T-helper 1 cell (primary cell): ENCODE data around the gene UMAD1.

Experiments used
- DNase-seq, 5 donors: peaks; one replicate each; pipeline ENCODE4 v3.0.0-alpha.2; 2012 to 2020

Gene UMAD1

GRCh38 chr7:7693881-7694280 lies 53.3 kb downstream of the UMAD1 start:
- DNase-seq = no peak

GRCh38 chr7:7694542-7694941 lies 54.0 kb downstream of the UMAD1 start:
- no peak for DNase-seq

GRCh38 chr7:7695111-7695817 lies 54.7 kb downstream of the UMAD1 start:
- no peak for DNase-seq

- DNase-seq = no peak
Measured at GRCh38 chr7:7696458-7697119, 56.0 kb downstream of the UMAD1 start.

- DNase-seq = no peak
Measured at GRCh38 chr7:7698930-7699329, 58.4 kb downstream of the UMAD1 start.

GRCh38 chr7:7699380-7699779 lies 58.8 kb downstream of the UMAD1 start:
- no peak for DNase-seq

- DNase-seq = no peak
Measured at GRCh38 chr7:7699970-7700369, 59.4 kb downstream of the UMAD1 start.

GRCh38 chr7:7701527-7701926 lies 61.0 kb downstream of the UMAD1 start:
- DNase-seq = no peak

- no peak for DNase-seq
Measured at GRCh38 chr7:7702826-7703225, 62.3 kb downstream of the UMAD1 start.

- no peak for DNase-seq
Measured at GRCh38 chr7:7703427-7703826, 62.9 kb downstream of the UMAD1 start.

- no peak for DNase-seq
Measured at GRCh38 chr7:7704867-7705266, 64.3 kb downstream of the UMAD1 start.

- DNase-seq = no peak
Measured at GRCh38 chr7:7705318-7705717, 64.8 kb downstream of the UMAD1 start.

- DNase-seq = no peak
Measured at GRCh38 chr7:7706101-7706511, 65.6 kb downstream of the UMAD1 start.

- DNase-seq = no peak
Measured at GRCh38 chr7:7706556-7707172, 66.1 kb downstream of the UMAD1 start.

GRCh38 chr7:7707246-7707645 lies 66.7 kb downstream of the UMAD1 start:
- DNase-seq = no peak

GRCh38 chr7:7707806-7708205 lies 67.3 kb downstream of the UMAD1 start:
- no peak for DNase-seq

- no peak for DNase-seq
Measured at GRCh38 chr7:7709291-7709690, 68.7 kb downstream of the UMAD1 start.

- no peak for DNase-seq
Measured at GRCh38 chr7:7710469-7710868, 69.9 kb downstream of the UMAD1 start.

- no peak for DNase-seq
Measured at GRCh38 chr7:7713730-7714129, 73.2 kb downstream of the UMAD1 start.

GRCh38 chr7:7718492-7718891 lies 77.9 kb downstream of the UMAD1 start, which contains the start of gene RPA3:
Gene RPA3, minus strand, starts transcription at chr7:7718607. Its CDS starts 78,189 bp downstream, at chr7:7640418.
- DNase-seq = no peak

- DNase-seq = peak in 1 of 5 donors; percentile 92
Measured at GRCh38 chr7:7719236-7719635, 78.7 kb downstream of the UMAD1 start.

- DNase-seq = no peak
Measured at GRCh38 chr7:7720193-7720592, 79.6 kb downstream of the UMAD1 start.

GRCh38 chr7:7720750-7721621 lies 80.4 kb downstream of the UMAD1 start:
- DNase-seq = no peak
